GM18858 (cell line): ENCODE results near the gene VPS39.

Source experiments
- ATAC-seq: cut with Tn5 transposase; IDR thresholded peaks from one replicate; pipeline ENCODE4 v1.9.1; 2021; ENCODE audit not compliant: unreplicated experiment

The VPS39 gene

DNA sequence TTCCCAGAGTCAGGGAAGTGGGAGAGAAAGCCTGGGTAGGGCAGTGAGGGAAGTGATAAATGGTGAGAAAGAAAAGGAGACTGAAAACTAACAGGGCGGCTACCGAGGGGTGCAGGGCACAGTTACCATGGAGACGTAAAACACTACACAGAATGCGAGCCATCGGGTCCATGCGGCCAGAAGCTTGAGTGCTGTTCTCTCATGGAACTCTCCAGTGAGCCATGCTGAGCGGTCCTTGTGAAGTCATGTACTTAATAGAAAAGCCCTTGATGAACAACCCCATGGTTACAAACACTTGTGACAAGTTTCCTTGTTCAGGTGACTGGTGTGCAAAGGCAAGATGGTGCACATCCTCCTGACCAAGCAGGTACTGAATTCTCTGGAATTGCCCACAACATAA, 48.0 kb downstream of the VPS39 start:
- ATAC-seq, result no peak

DNA sequence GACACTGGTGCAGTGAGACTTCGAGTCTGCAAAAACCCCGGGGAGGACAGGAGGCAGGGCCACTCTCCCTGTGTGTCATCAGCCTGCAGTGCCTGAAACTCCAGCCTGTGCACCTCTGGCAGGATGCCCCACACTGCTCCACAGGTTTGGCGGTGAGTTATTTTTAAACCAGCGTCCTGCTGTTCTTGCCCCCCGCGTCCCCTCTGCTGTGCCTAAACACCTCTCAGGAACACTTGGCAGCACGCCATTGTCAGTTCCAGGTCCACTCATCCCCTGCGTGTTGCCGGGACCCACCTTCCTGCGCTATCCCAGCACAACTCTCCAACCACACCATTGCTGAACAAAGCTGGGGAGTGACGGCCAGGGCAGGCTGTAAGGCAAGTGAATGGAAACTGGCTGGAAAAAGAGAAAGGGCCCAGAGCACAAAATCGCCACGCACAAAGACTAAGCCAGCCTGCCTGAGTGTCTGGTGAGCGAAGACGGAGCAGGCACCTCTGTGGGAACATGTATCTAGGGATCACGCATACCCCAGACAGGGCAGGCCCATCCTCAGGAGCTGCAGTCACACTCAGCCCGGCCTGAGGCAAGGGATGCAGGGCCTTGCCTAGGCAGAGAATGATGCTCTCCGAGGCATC, 48.6 kb downstream of the VPS39 start:
- ATAC-seq, result no peak

DNA sequence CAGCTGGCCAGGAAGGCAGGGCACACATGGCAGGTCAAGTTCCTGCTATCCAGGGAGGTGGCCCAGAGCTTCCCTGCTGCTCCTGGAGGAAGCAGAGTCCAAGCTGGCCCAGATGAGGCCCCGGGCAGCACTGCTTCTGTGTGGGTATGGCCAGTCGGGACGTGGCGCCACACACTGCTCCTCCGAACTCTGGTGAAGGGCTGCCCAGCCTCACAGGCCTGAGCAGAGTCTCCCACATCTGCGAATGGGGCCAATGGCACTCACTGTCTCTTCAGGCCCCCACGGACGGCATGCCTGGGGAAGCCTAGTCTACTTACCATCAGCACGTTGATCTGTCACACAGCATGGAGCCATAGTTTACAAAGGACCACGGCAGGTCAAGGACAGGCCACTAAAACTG, 49.2 kb downstream of the VPS39 start:
- ATAC-seq, result no peak

DNA sequence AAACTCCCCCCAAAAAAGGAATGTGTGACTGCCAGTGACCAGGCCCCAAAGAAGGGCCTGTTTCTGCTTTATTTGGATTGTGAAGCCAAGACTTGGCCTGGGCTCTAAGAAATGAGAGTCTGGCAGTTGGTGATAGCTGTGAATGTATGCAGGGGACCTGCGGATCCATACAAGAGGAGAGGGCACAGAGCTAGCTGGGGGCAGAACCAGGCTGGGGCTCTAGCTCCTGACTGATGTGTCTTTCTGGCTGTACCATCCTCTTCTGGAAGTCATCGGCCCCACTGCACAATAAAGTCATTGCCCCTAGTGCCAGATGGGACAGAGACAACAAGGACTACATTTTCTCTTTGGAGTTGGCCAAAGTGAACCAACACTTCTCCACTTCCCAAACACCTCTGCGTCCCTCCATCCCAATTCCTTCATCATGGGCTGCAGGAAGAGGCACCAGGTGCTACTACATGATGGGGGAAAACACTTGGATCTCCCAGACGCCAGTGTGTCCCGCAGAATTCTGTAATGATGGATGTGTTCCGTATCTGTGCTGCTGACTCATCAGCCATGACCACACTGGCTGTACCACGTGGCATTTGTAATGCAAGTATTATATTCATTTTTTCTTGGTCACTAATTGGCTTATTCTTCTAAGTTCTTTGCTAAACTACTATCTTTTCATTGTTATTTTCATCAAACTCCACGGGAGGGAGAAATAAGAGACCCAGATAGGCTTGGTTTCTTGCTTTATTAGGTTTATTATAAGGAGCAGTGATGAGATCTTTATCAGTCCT, 49.9 kb downstream of the VPS39 start:
- no peak for ATAC-seq

DNA sequence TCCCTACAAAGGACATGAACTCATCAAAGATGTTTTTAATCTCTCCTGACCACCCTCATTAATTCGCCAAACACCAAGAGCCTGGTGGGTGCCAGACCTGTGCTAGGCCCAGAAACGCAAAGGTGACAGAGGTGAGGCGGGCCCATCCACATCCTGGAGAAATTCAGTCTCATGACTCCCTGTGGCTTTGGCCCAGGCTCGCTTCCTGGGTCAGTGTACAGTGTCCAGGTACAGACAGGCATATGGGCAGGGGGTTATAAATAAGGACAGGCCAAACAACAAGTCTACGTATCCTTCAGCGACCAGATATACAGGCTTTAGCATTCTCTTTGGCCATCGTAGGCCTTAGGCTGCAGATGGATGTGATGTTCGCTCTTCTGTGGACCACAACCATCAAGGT, 50.7 kb downstream of the VPS39 start:
- no peak for ATAC-seq

DNA sequence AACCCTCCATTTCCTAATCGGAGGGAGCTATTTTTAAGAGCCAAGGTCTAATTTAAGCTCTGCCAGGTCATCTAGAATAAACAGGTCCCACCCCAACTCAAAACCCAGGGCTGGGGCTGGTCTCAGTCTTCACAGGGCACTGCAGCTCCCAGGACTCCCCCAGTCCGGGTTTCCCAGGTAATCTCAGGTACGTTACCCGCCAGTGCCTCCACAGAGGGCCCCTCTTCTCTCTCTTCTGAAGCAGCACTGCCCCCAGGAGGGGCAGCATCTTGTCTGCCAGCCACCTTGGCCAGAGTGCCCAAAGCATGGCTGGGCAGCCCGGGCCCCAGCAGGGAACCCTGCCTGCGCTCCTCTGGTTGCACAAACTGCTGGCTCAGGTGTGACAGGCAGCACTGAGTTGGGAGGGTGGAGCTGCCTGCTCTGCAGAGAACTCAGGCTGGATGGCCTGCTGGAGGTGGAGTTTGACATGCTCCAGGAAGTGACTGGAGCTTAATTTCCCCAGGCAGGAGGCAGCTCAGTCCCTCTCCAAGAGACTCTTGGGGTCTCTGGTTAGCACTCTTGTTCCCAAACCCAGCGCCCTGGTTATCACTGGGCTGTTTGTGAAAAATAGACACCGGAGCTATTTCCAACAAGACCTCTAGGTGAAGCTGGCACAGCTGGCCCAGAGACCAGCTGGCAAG, 51.7 kb downstream of the VPS39 start, which contains the start of gene PLA2G4F:
Gene PLA2G4F (minus strand): TSS at position 394 of the 680 bp plus-strand sequence. CDS start 87 bp downstream, at position 307.
- ATAC-seq, result no peak

DNA sequence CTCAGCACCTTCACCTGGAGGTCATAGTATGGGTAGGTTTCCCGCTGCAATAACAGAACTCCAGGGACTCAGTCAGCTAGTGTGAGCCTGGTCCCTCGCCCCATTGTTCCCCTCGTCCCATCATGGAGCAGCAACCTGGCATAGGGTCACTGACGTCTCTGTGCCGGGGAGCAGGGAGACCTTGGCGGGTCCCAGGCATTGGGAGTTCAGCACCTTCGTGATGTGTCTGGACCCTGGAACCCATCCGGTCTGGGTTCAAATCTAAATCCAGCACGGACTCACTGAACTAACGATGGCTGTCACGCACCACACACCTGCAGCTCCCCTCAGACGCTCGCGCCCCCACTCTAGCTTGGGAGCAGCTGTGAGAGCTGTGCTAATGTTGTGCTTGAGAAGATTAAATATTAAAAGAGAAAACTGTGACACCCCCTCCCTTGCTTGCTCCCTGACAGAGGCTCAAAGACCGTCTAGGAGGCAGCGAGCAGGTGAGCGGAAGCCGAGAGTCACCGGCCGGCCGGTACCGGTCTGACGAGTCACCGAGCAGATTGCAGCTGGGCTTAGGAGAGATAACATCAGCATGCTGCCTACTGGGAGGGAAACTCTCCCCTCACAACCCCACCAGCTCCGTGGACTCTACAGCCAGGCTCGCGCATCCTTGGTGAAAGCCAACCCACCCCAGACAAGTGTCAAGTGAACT, 52.4 kb downstream of the VPS39 start:
- no peak for ATAC-seq

DNA sequence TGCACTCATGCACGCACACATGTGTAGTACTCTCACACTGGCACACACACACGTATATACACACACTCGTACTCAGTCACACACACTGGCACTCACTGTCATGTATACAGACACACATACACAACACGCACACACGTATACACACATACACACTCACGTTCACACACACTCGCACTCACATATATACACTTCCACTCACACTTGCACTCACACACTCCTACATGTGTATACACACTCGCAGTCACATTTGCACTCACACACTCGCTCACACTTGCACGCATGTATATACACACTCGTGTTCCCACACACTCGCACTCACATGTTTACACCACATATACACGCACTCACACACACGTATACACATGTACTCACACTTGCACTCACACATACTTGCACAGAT, 53.1 kb downstream of the VPS39 start:
- no peak for ATAC-seq

DNA sequence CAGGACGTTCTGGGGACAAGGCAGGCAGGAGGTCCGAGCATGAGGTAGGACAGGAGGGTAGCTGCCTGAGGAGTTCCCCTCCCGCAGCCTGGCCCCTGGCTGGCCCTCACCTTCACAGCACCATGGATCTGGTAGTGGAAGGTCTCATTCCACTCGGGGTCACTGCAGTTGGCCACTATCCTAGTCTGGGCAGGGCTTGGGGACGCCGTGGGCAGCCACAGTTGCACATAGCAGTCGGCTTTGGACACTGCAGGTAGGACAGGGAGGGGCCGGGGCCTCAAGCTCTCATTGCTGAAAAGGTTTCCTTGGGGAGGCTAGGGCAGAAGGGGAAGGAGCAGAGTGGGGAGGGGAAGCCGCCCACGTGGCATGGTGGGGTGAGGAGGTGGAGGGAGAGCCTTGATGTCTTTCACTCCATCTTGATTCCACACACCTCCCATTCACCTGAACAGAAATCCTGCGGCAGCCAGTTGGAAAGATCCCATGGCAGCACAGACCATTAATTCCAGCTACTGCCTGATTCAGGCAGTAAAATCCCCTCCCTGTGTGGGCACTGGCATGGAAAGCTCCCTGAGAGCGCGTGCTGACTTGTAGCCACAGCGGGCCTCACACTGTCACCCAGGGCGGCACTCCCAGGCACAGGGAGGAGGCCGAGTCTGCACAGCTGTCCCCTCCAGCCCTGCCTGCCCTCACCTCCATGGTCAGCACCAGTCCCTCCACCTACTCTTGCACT, 53.7 kb downstream of the VPS39 start:
- ATAC-seq, result no peak

DNA sequence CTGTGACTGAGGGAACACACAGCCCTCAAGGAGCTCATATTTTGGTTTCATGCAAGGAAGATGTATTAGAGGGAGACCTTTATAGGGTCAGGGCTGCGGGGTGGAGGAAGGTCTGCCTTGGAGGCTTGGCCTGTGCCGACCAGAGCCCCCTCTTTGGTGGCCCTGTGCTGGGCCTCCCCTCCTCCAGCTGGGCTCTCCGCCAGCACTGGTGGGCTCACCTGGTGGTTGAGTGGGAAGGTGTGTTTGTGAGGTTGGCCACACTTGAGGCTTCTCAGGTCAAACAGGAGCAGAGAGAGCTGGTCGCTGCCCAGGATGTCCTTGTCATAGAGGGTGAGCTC, 54.3 kb downstream of the VPS39 start:
- ATAC-seq, result no peak

DNA sequence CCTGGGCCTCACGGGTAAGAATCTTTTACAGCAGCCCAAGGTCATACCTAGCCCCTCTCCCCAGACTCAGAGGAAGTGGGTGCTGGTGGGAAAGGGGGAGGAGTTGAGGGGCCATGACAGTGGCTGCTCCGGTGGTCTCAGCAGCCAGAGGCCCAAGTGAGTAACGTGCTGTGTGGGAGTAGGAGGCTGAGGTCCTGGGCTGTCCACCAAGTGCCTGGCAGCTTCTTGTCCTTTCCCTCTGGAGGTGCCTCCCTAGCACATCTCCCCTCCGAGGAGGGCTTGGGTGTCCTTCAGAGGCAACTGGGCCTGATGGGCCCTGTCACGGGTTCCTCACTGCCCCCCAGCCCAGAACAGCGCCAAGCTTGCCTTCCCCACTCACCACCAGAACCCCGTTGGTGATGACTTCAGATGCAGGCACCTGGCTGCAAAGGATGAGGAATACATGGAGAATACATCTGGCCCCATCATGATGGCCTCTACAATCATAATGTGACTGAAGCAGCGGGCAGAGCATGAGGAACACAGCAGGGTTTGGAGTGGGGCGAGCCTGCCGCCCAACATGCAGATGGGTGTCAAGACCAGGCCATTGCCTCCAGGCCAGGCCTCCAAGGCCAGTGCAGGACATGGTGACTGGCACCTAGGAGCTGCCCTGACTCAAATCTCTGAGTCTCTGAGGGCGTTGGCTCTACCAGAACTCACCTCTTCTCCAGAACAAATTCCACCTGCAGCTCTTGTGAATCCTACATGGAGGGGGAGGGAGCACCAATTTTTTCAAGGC, 55.0 kb downstream of the VPS39 start:
- ATAC-seq, result no peak

DNA sequence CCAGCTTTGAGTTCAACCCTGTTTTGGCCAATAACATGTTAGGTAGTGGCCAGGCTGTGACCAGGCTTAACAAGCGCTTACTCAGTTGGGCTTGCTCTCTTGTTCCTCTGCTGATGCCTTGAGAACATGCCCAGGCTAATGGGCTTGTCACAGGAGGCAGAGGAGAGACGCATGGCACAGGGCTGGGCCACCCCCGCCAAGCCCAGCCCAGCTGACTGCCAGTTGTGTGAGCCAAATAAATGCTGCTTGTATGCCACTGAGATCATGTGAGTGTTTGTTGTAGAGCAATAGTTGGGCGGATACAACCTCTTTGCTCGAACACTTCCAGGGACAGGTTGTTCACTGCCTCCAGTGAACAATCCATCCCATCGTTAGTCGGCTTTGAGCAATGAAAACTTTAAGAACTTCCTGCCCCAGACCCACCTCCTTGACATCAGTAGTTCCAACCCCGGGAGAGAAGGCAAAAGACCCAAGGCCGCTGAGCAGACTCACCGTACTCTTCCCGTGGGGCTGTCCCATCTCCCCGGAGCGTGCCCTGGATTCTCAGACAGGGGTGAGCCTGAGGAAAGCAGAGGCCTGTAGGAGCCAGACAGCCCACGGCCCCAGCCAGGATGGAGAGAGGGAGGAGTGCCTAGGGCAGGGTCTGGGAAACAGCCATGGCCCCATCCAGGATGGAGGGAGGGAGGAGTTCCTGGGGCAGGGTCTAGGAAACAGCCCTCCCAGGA, 55.7 kb downstream of the VPS39 start:
- no peak for ATAC-seq

DNA sequence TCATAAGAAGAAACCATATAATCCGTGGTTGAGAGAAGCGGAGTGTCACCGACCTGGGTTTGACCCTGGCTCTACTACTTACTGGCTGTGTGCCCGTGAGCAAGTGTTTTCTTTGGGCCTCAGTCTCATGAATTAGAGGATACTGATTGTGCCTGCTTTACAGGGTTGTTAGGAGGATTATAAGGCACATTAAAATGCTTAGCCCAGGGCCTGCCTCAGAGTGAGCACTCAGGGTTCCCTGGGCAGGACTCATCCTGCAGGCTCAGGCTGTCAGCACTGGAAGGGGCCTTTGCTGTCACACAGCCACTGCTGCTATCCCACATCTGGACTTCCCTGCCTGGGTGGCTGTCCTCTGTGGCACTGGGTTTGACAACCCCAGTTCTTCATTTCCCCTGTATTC, 56.4 kb downstream of the VPS39 start:
- ATAC-seq, result no peak

DNA sequence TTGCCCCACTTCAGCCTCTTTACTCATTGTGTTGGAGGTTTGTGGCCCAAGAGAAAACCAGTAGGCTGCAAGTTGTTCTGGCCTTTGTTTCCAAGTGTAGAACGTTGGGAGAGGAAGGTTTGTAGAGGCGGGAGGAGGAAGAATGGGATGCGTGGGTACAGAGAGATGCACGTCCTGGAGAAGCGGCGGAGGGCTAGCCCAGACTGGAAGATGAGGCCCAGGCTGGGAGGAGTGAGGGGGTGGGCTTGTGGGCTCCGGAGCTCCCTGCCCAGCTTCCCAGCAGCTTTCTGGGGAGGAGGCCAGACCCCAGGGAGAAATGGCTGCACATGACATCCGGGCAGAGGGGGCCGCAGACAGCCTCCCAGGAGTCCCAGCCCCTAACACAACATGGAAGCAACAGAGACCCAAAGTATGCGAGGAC, 57.0 kb downstream of the VPS39 start:
- ATAC-seq, result no peak

DNA sequence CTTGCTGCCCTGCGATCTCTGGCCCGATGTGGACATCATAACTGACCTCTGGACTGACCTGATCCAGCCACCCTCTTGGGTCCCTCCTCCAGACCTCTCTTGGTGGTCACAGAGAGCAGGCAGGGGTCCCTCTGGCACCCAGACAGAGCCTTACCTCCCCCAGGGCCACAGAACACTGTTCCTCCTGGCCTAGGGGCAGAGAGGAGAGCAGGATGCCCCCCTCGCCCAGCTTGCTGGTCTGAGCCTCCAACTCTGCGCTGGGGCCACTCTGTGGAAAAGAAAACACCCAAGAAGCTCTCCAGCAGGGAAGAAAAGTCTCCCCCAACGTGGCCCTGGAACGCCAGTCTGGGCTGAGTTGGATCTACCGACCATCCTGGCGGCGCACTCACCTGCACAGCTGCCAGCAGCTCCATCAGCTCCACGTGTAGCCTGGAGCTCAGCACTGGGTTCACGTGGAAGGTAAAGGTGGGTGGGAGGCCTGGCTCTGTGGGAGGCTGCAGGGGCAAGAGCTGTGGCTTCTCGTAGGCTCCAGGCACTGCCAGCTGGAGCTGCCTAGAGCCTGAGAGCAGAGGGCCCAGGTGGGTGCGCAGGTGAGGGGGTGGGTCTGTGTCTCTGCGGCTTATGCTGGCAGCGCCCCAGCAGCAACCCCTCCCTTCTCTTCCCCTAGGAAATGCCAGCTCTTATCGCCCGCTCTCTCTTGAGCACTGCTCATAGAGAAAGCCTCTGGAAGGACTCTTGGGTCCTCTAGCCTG, 57.7 kb downstream of the VPS39 start:
- ATAC-seq, result no peak

DNA sequence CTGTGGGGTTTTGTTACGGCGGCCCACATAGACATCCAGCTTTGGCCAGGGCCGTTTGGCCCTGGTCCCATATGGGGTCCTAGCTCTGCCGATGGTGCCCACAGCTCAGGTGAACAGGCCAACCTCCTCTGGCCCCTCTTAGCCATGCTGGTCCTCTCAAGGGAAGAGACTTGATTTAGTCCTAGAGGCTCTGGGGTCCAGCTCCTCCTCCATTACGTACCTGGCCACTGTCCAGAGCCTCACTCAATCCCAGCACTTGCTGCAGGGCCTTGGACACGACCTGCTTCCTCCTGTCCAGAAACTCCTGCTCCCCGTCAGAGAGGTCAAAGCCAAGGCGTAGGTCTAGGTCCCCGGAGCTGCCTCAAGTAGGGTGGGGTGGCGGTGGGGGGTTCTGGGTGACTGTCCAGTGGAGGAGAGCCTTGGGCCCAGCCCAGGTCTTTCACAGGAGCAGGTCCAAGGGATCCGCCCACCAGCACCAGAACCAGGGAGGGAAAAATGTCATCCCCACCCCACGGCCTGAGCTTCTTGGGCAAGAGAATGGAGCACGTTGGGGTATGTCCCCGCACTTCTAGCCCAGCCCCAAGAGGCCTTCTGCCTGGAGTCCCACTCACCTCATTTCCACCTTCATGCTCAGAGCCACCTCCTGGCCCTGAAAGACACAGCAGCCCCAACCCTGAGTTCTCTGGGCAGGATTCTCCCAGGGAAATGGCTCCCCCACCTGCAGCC, 58.4 kb downstream of the VPS39 start:
- ATAC-seq, result no peak

DNA sequence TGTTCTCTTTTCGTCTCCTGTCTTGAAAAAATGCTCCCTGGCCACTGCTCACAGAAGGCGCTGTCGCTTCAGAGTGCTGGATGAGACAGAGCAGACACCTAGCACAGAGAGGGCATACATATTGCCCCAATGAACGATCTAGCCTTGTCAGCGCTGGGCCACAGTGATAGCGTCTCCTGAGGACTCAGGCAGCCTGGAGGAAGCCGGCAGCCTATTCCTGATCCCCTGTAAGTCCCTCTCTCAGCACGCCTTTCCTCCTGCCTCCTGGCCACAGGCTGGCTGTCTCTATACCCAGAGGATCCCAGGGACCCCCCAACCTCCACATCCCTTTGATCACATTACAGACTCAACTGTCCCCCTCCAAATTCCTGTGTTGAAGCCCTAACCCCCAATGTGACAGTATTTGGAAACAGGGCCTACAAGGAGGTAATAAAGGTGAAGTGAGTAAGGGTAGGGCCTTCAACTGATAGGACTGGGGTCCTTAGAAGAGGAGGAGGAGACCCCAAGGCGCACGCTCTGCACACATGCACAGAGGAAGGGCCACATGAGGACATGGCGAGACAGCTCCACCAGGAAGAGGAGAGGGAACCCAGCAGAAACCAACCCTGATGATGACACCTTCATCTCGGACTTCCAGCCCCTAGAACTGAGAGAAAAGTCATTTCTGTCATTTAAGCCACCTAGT, 59.2 kb downstream of the VPS39 start:
- ATAC-seq, result no peak

DNA sequence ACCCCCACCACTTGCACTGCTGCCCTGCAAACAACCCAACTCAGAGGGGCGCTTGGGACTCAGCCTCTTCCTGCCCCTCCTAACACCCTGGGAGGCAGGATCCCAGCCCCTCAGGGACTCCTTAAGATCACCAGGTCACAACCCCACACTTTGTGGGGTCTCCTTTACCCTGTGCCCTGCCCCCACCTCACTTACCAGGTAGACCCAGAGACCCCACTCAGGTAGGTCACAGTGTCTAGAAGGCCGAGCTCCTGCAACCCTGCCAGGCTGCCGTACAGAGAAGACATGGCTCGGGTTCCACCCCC, 60.7 kb downstream of the VPS39 start:
- no peak for ATAC-seq
